A549 (cell line): ENCODE results near the gene FAM131A.

ENCODE experiments used
- CTCF ChIP-seq: fragments of >200 bp; sonication (Bioruptor Twin); formaldehyde crosslinking; IDR thresholded peaks from 3 replicates; pipeline ENCODE4 v1.5.1; 2016
- EHMT2 ChIP-seq: fragments of 200-600 bp; sonication (generic); IDR thresholded peaks from 2 replicates; pipeline ENCODE4 v1.6.1; 2016; ENCODE audit warnings: antibody characterized with exemption, low read depth, mild to moderate bottlenecking, moderate library complexity
- EP300 ChIP-seq, 2 experiments: fragments of >200 bp; sonication (Bioruptor Twin); formaldehyde crosslinking; IDR thresholded peaks; 2 replicates in 1 of 2; 3 replicates in 1 of 2; pipeline ENCODE4 v1.6.1; 2016 to 2017
- JUNB ChIP-seq: fragments of >200 bp; sonication (Bioruptor Twin); formaldehyde crosslinking; IDR thresholded peaks from 2 replicates; pipeline ENCODE4 v1.6.1; 2016
- PBX3 ChIP-seq: IDR thresholded peaks from 2 replicates; pipeline ENCODE4 v1.6.1; 2012
- POLR2A ChIP-seq: IDR thresholded peaks from 2 replicates; pipeline ENCODE4 v1.6.1; 2012; ENCODE audit warnings: mild to moderate bottlenecking, low read length
- RNF2 ChIP-seq: fragments of 200-600 bp; sonication (generic); IDR thresholded peaks from 2 replicates; pipeline ENCODE4 v1.6.1; 2016; ENCODE audit warnings: low read depth, mild to moderate bottlenecking, antibody characterized with exemption, moderate library complexity, borderline replicate concordance
- SMC3 ChIP-seq: fragments of >200 bp; sonication (Bioruptor Twin); formaldehyde crosslinking; IDR thresholded peaks from 3 replicates; pipeline ENCODE4 v1.6.1; 2018; ENCODE audit warnings: inconsistent platforms
- ZC3H11A ChIP-seq: fragments of 450-650 bp; IDR thresholded peaks from 2 replicates; pipeline ENCODE4 v1.6.1; 2014; ENCODE audit warnings: antibody characterized with exemption, mild to moderate bottlenecking

GRCh38 chr3:184379358-184380184, 42.2 kb downstream of the FAM131A start, which contains the start of gene CHRD:
- no peak for TF ChIP-seq SMC3
- no peak for TF ChIP-seq RNF2
- TF ChIP-seq POLR2A: no peak
- no peak for TF ChIP-seq JUNB
- TF ChIP-seq CTCF: no peak
- no peak for TF ChIP-seq EP300 (IDR thresholded peaks at IDR 0.05)
- TF ChIP-seq PBX3: no peak
- no peak for TF ChIP-seq ZC3H11A
- no peak for TF ChIP-seq EHMT2
